ENCODE data around the gene PAIP2.

- TF ChIP-seq POLR2A (IDR thresholded peaks at IDR 0.05): no peak
- no peak for TF ChIP-seq CTCF (IDR thresholded peaks at IDR 0.05)
- no peak for TF ChIP-seq POLR2AphosphoS5 (IDR thresholded peaks at IDR 0.05)
- no peak for TF ChIP-seq EP300 (IDR thresholded peaks at IDR 0.05)
These were observed 46.0 kb downstream of the PAIP2 start for GRCh38 chr5:139387611-139388197.
